Esophagus (tissue), 2 donors: ENCODE data around the gene DLX1. TPM values are rescaled to one million over a fixed set of nuclear protein-coding genes. Genes with fewer than 3 reads are reported as not detected.

Experiments used
- H3K27ac ChIP-seq, 2 donors: one replicate each; pipeline ENCODE4 v1.5.1; 2013; ENCODE audit warnings: low read depth in 2 of 2, mild to moderate bottlenecking in 2 of 2, inconsistent platforms in 1 of 2, low read length in 1 of 2, moderate library complexity in 1 of 2
- H3K27me3 ChIP-seq, 2 donors: one replicate each; pipeline ENCODE4 v1.6.1; 2013; ENCODE audit warnings: low read length in 2 of 2, control low read depth in 1 of 2, mild to moderate bottlenecking in 1 of 2; ENCODE audit not compliant: insufficient read depth in 2 of 2, control insufficient read depth in 1 of 2
- H3K36me3 ChIP-seq, 2 donors: one replicate each; pipeline ENCODE4 v1.6.1; 2013; ENCODE audit warnings: low read length in 1 of 2; ENCODE audit not compliant: control insufficient read depth in 2 of 2, insufficient read depth in 2 of 2
- H3K4me1 ChIP-seq, 2 donors: one replicate each; pipeline ENCODE4 v1.6.1; 2013; ENCODE audit warnings: low read length in 1 of 2; ENCODE audit not compliant: control insufficient read depth in 2 of 2, insufficient read depth in 2 of 2
- H3K4me3 ChIP-seq, 2 donors: one replicate each; pipeline ENCODE4 v1.5.1; 2013; ENCODE audit warnings: low read length in 2 of 2, mild to moderate bottlenecking in 2 of 2, low read depth in 1 of 2, moderate library complexity in 1 of 2
- H3K9me3 ChIP-seq, 2 donors: one replicate each; pipeline ENCODE4 v1.6.1; 2013; ENCODE audit warnings: mild to moderate bottlenecking in 2 of 2, low read depth in 1 of 2, low read length in 1 of 2, moderate library complexity in 1 of 2; ENCODE audit not compliant: control insufficient read depth in 2 of 2, insufficient read depth in 1 of 2
- WGBS, 2 donors: extraction: QIAGEN DNeasy Blood & Tissue Kit; methylation state at CpG; one replicate each; pipeline ENCODE4 v1.1.7; 2013; 5-methylcytosine and 5-hydroxymethylcytosine counted together
- polyA plus RNA-seq, 2 donors: library from polyadenylated mRNA; stranded (reverse); fragments of 200-250 nt; gene quantifications; one replicate each; pipeline ENCODE4 v1.2.3, GENCODE V29; 2013
- donor health status: healthy with polysubstance abuse.
- donor health status: Bipolar disorder and iron deficiency.

DLX1 gene
- polyA plus RNA-seq, 2 donors: 0.02 to 0.06 TPM

DNA sequence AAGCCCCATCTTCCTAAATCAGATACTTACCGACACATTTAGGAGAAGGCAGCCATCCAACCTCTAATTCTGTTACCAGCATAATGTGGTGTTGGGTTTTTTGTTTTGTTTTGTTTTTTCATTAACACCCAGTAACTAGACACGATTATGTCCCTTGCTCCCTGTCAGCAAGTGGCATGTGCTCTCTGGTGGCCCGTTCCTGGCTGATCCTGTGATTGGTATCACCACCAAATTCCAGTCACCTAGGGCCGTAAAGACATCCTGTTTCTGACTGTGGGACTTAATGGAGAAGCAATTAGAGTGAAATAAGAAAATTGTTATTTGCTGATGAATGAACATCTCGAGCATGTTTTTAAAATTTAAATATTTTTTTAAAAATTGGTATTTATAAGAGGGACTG is 5.9 kb upstream of the DLX1 start:
- Histone ChIP-seq H3K4me3 (no peak overlapping the region), H3K36me3 (no peaks in the 10 kb centered on the region), H3K4me1 (peaks cover 1 to 8% of the 10 kb centered on the region in 2 donors), H3K27ac (no peak overlapping the region), H3K27me3 (peaks cover 3 to 39% of the 10 kb centered on the region in 2 donors), H3K9me3 (peaks cover 2 to 3% of the 10 kb centered on the region in 2 donors)
- WGBS, 2 donors: 92 to 94% methylated on average over 5 of the region's 5 CpGs

DNA sequence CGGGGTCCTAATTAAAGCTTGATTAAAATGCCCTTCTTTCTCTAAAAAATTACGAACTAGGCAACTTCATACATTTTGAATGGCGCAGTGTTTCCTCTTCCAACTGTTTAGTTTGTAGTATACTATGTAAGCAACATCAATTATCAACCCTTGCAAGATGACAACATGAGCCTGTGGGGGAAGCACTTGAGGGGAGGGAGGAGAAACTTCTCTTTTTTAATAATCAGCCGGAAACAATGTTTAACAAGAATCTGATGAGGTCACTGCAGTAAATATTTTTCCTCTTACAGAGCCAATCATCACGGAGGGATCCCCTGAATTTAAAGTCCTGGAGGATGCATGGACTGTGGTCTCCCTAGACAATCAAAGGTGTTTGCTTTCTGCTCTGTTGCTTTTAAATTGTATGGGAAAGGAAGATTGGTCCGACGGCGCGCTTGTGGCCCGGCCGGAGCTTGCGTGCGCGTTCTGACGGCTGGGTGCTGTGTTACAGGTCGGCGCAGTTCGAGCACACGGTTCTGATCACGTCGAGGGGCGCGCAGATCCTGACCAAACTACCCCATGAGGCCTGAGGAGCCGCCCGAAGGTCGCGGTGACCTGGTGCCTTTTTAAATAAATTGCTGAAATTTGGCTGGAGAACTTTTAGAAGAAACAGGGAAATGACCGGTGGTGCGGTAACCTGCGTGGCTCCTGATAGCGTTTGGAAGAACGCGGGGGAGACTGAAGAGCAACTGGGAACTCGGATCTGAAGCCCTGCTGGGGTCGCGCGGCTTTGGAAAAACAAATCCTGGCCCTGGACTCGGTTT is 5.3 kb upstream of the DLX1 start:
- 49 to 60% methylated on average over 38 of the region's 38 CpGs for WGBS, 2 donors
- Histone ChIP-seq H3K27ac (no peak overlapping the region), H3K4me1 (peaks cover 7 to 14% of the 10 kb centered on the region in 2 donors), H3K9me3 (peaks cover 2 to 3% of the 10 kb centered on the region in 2 donors), H3K27me3 (peaks cover 3 to 43% of the 10 kb centered on the region in 2 donors), H3K36me3 (no peaks in the 10 kb centered on the region), H3K4me3 (no peak overlapping the region)

- WGBS, 2 donors: 35 to 44% methylated on average over 25 of the region's 25 CpGs
- Histone ChIP-seq H3K4me1 (peaks cover 12 to 15% of the 10 kb centered on the region in 2 donors), H3K27me3 (peaks cover 3 to 47% of the 10 kb centered on the region in 2 donors), H3K36me3 (no peaks in the 10 kb centered on the region), H3K4me3 (no peak overlapping the region), H3K27ac (no peak overlapping the region), H3K9me3 (peaks cover 2 to 3% of the 10 kb centered on the region in 2 donors)
Observed at GRCh38 chr2:172080641-172081220, 4.6 kb upstream of the DLX1 start.

DNA sequence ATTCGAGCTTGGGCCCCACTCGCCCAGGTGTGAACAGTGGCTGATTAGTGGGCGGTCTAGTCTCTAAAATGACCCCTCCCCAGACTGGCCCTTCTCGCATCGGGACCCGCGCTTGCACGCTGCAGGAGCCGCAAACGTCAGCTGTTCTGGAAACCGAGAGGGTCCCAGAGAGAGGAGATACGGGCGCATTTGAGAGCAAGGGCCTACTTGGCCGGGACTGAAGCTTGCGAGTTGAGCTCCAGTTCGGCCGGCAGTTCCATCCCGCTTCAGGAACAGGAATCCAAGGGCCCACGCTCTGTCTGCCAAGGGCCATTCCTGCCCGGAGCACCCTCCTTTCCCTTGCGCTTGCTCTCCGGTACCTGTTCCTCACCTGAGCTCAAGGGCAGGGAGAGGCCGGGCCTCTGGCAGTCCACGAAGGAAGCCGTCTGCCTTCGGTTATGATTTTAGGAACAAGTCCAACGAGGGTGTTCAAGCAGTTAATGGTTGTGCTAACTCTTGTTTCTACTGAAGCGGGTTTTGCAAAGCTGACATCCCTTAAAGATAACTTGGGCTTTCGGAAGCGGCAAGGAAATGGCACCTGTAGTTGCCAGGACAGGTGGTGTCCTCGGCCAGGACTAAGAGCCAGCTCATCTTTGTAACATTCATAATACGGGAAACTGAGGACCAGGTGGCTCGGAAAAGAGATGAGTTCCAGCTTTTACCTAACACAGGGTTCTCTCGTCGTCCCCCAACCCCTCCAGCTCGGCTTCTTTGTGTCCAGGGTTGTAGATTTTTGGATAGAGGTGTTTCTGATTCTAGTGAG is 3.9 kb upstream of the DLX1 start:
- Histone ChIP-seq H3K27me3 (peaks cover 3 to 54% of the 10 kb centered on the region in 2 donors), H3K36me3 (no peaks in the 10 kb centered on the region), H3K4me1 (peaks cover 14 to 16% of the 10 kb centered on the region in 2 donors), H3K27ac (no peak overlapping the region), H3K4me3 (no peak overlapping the region), H3K9me3 (peaks cover 2 to 3% of the 10 kb centered on the region in 2 donors)
- WGBS, 2 donors: 18 to 19% methylated on average over 36 of the region's 36 CpGs

DNA sequence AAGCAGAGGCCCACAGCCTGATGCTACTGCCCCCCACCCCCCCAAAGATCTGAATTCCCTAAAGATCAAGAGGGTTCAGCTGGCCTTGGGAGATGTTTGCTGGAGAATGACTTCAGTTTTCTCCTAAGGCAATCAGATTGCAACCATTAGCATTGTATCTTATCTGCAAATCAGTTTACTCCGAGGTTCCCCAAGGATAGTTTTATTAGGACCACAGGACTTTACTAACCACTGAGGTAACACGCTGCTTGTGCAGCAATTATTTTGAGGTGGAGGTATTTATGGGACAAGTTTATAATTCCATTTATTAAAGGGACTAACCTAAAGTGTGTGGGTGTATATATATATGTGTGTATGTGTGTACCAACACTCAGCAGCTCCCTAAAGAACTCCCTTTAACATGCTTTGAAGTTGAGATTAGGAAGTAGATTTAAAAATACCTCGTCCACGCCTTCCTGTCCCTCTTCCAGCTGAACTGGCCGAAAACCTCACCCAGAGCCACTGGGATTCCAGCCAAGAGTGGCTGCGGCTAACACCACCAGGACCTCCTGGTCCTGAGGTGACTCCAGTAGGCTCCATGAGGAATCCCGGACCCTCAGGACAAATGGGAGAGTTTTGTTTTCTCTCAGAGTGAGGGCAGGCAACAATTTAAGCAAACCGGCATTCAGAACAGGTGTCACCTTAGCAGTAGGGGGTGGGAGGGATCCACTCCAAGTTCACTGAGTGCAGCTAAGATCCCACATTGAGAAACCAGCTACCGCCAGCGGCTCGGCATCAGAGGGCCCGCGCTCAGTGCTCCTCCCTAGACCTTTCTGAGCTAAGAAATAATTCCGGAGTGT is 3.0 kb upstream of the DLX1 start:
- Histone ChIP-seq H3K4me1 (peaks cover 15 to 22% of the 10 kb centered on the region in 2 donors), H3K27ac (no peak overlapping the region), H3K4me3 (no peak overlapping the region), H3K27me3 (peaks cover 3 to 63% of the 10 kb centered on the region in 2 donors), H3K9me3 (peaks cover 2 to 3% of the 10 kb centered on the region in 2 donors), H3K36me3 (no peaks in the 10 kb centered on the region)
- WGBS, 2 donors: 14 to 18% methylated on average over 14 of the region's 14 CpGs

DNA sequence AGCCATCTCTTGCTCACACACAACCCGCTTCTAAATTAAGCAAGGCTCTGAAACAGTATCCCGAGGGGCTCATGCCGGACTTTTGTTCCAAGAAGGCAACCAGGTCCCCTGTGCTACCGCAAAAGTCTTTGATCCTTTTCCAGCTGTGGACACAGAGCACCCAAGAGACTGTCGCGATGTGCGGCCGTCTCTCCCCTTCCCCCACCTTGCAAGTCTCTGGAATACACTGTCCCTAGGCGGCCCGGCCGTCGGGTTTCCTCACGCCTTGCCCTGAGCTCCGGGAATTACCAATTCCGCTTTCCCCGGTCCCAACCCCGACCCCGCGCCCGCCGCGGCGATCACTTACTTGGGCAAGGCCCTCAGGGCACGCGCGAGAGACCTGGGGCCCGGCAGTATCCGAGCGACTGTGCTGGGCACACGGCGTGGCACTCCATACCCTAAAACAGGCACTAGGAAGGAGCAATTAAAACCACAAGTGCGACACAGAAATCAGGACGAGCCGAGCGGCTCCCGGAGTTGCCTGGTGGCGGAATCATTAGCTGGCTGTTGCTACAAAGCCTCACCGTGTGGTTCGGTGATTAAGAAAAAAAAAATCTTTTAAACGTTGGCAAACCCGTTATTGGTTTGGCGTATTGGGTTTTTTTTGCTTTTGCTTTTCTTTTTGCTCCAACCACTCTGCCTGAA is 2.2 kb upstream of the DLX1 start:
- H3K9me3 ChIP-seq: peaks cover 3% of the 10 kb centered on the region in 2 donors
- H3K4me1 ChIP-seq: peaks cover 15 to 22% of the 10 kb centered on the region in 2 donors
- peak overlapping the region in 1 of 2 donors; percentile 2 for H3K4me3 ChIP-seq
- no peak overlapping the region for H3K27ac ChIP-seq
- H3K36me3 ChIP-seq: no peaks in the 10 kb centered on the region
- H3K27me3 ChIP-seq: peaks cover 3 to 70% of the 10 kb centered on the region in 2 donors
- WGBS, 2 donors: 10% methylated on average over 42 of the region's 42 CpGs

GRCh38 chr2:172083628-172084394 is 1.5 kb upstream of the DLX1 start:
- H3K4me1 ChIP-seq: peaks cover 15 to 22% of the 10 kb centered on the region in 2 donors

GRCh38 chr2:172084395-172084644 is 987 bp upstream of the DLX1 start:
- peaks cover 3 to 6% of the 10 kb centered on the region in 2 donors for H3K9me3 ChIP-seq
- peak overlapping the region in 1 of 2 donors; percentile 40 for H3K4me3 ChIP-seq
- peaks cover 3 to 76% of the 10 kb centered on the region in 2 donors for H3K27me3 ChIP-seq
- WGBS, 2 donors: 4 to 5% methylated on average over 17 of the region's 17 CpGs
- no peaks in the 10 kb centered on the region for H3K36me3 ChIP-seq
- H3K27ac ChIP-seq: no peak overlapping the region
- H3K4me1 ChIP-seq: peaks cover 15 to 22% of the 10 kb centered on the region in 2 donors

More at GRCh38 chr2:172083628-172084394, 1.5 kb upstream of the DLX1 start:
- WGBS, 2 donors: 17 to 18% methylated on average over 23 of the region's 23 CpGs
- H3K27ac ChIP-seq: no peak overlapping the region
- no peaks in the 10 kb centered on the region for H3K36me3 ChIP-seq
- H3K9me3 ChIP-seq: peaks cover 3 to 6% of the 10 kb centered on the region in 2 donors
- H3K27me3 ChIP-seq: peaks cover 3 to 76% of the 10 kb centered on the region in 2 donors
- peak overlapping the region in 1 of 2 donors; percentile 2 for H3K4me3 ChIP-seq
